NCI-H1436 treated with DMSO at 0.1 percent for 48 hours (cell line): ENCODE measurements around the gene CAB39.

Experiments
- DNase-seq: peaks from one replicate; lab custom pipeline; 2025; lab: John Stamatoyannopoulos, UW

The CAB39 gene

GRCh38 chr2:230785346-230785745 lies 72.7 kb downstream of the CAB39 start:
- no peak for DNase-seq

- DNase-seq, result no peak
Measured at GRCh38 chr2:230787101-230787500, 74.5 kb downstream of the CAB39 start.

- no peak for DNase-seq
Measured at GRCh38 chr2:230788554-230789175, 76.0 kb downstream of the CAB39 start.

GRCh38 chr2:230790981-230791380 lies 78.3 kb downstream of the CAB39 start:
- DNase-seq, result no peak

GRCh38 chr2:230793572-230794359 lies 81.1 kb downstream of the CAB39 start:
- DNase-seq, result no peak

GRCh38 chr2:230794497-230794896 lies 81.9 kb downstream of the CAB39 start:
- no peak for DNase-seq

- DNase-seq, result no peak
Measured at GRCh38 chr2:230795856-230796255, 83.2 kb downstream of the CAB39 start.

- no peak for DNase-seq
Measured at GRCh38 chr2:230796280-230796862, 83.7 kb downstream of the CAB39 start.

GRCh38 chr2:230797515-230798495 lies 85.2 kb downstream of the CAB39 start:
- DNase-seq, result no peak

GRCh38 chr2:230798769-230799399 lies 86.2 kb downstream of the CAB39 start:
- no peak for DNase-seq

GRCh38 chr2:230805353-230806017 lies 92.8 kb downstream of the CAB39 start:
- no peak for DNase-seq

- DNase-seq, result no peak
Measured at GRCh38 chr2:230807729-230808128, 95.1 kb downstream of the CAB39 start.

GRCh38 chr2:230809015-230809414 lies 96.4 kb downstream of the CAB39 start:
- DNase-seq, result no peak

GRCh38 chr2:230809677-230810251 lies 97.1 kb downstream of the CAB39 start:
- no peak for DNase-seq

- no peak for DNase-seq
Measured at GRCh38 chr2:230811508-230811907, 98.9 kb downstream of the CAB39 start.

GRCh38 chr2:230812033-230812432 lies 99.4 kb downstream of the CAB39 start:
- DNase-seq, result no peak

GRCh38 chr2:230814616-230815015 lies 102.0 kb downstream of the CAB39 start:
- no peak for DNase-seq

GRCh38 chr2:230815088-230815487 lies 102.4 kb downstream of the CAB39 start:
- no peak for DNase-seq

GRCh38 chr2:230816735-230817134 lies 104.1 kb downstream of the CAB39 start:
- no peak for DNase-seq

- DNase-seq, result no peak
Measured at GRCh38 chr2:230819433-230819832, 106.8 kb downstream of the CAB39 start.
